BJ (cell line): Measurements from ENCODE around the gene NAP1L4. TPM values are rescaled to one million over a fixed set of nuclear protein-coding genes. Genes with fewer than 3 reads are reported as not detected.

Source experiments
- CTCF ChIA-PET: fragments of 350-600 bp; formaldehyde crosslinking; extraction: SDS; loops from one replicate; lab custom pipeline; 2021; ENCODE audit warnings: antibody characterized with exemption, inconsistent platforms; lab: Yijun Ruan, JAX
- POLR2A ChIA-PET: fragments of 300-600 bp; sonication (Branson Sonifier 250); formaldehyde crosslinking; extraction: SDS; loops from one replicate; lab custom pipeline; 2021; ENCODE audit warnings: antibody characterized with exemption; lab: Charles Lee
- DNase-seq: peaks from one replicate; pipeline ENCODE4 v3.0.0-alpha.2; 2011; ENCODE audit warnings: low read depth
- H3K27me3 ChIP-seq: 2 replicates; pipeline ENCODE4 v1.6.0; 2011; ENCODE audit warnings: low read length; ENCODE audit not compliant: control insufficient read depth, insufficient read depth
- H3K36me3 ChIP-seq: 2 replicates; pipeline ENCODE4 v1.5.1; 2011; ENCODE audit warnings: low read length; ENCODE audit not compliant: control insufficient read depth, insufficient read depth
- H3K4me3 ChIP-seq: 2 replicates; pipeline ENCODE4 v1.5.1; 2011; ENCODE audit warnings: low read depth, mild to moderate bottlenecking, control low read depth, low read length
- CTCF ChIP-seq: IDR thresholded peaks from 2 replicates; pipeline ENCODE4 v1.5.1; 2011; ENCODE audit warnings: low read depth, mild to moderate bottlenecking, control low read depth, inconsistent platforms, low read length, moderate library complexity; ENCODE audit not compliant: insufficient read depth
- polyA plus RNA-seq: library from polyadenylated mRNA; depleted of rRNA; stranded (reverse); fragments of >200 nt; gene quantifications from 2 replicates; pipeline ENCODE4 v1.2.3, GENCODE V29; 2011

Gene NAP1L4
- polyA plus RNA-seq, 1 experiment: 65.1 TPM

- CTCF ChIA-PET: interaction anchor here (1.0 to 1.7 kb wide), 2 partner anchors 34 to 112 kb away, joined by 3 to 4 read pairs; no protein-coding TSS in a partner anchor
Measured at GRCh38 chr11:3003396-3004231, 11.5 kb upstream of the NAP1L4 start.

GRCh38 chr11:3002871-3003270, 10.7 kb upstream of the NAP1L4 start:
- Histone ChIP-seq H3K27me3 (no peaks in the 10 kb centered on the region), H3K36me3 (peaks cover 61% of the 10 kb centered on the region), H3K4me3 (no peak overlapping the region)
- no peak for TF ChIP-seq CTCF
- POLR2A ChIA-PET: no interaction called here
- CTCF ChIA-PET: interaction anchor here (1.7 kb wide), 1 partner anchor 34 kb away, joined by 4 read pairs; no protein-coding TSS in a partner anchor
- no peak for DNase-seq

More at GRCh38 chr11:3003396-3004231, 11.5 kb upstream of the NAP1L4 start:
- TF ChIP-seq CTCF: no peak
- H3K36me3 ChIP-seq: peaks cover 62% of the 10 kb centered on the region
- no peak overlapping the region for H3K4me3 ChIP-seq
- H3K27me3 ChIP-seq: no peaks in the 10 kb centered on the region
- POLR2A ChIA-PET: no interaction called here
- DNase-seq: no peak

GRCh38 chr11:3002351-3002861, 10.3 kb upstream of the NAP1L4 start:
- no peak for TF ChIP-seq CTCF
- POLR2A ChIA-PET: no interaction called here
- H3K4me3 ChIP-seq: no peak overlapping the region
- CTCF ChIA-PET: interaction anchor here (1.1 kb wide), 1 partner anchor 89 kb away, joined by 5 read pairs; no protein-coding TSS in a partner anchor
- DNase-seq: no peak
- H3K36me3 ChIP-seq: peaks cover 57% of the 10 kb centered on the region
- H3K27me3 ChIP-seq: no peaks in the 10 kb centered on the region

- Histone ChIP-seq H3K36me3 (peaks cover 50% of the 10 kb centered on the region), H3K27me3 (no peaks in the 10 kb centered on the region), H3K4me3 (no peak overlapping the region)
- POLR2A ChIA-PET: no interaction called here
- CTCF ChIA-PET: interaction anchor here (1.0 to 1.1 kb wide), 3 partner anchors 21 to 90 kb away, joined by 3 to 5 read pairs (median 3); no protein-coding TSS in a partner anchor
- TF ChIP-seq CTCF: no peak
- no peak for DNase-seq
Measured at GRCh38 chr11:3001496-3001895, 9.4 kb upstream of the NAP1L4 start.
